Ascending aorta (tissue), 2 donors: ENCODE measurements around the gene CHRM1. TPM values are rescaled to one million over a fixed set of nuclear protein-coding genes. Genes with fewer than 3 reads are reported as not detected.

ENCODE experiments used
- DNase-seq, 2 donors: peaks; one replicate each; pipeline ENCODE4 v3.0.0-alpha.2; 2019; ENCODE audit warnings: low spot score in 2 of 2
- H3K27ac ChIP-seq, 2 donors: fragments of 200-600 bp; sonication (generic); one replicate each; pipeline ENCODE4 v1.5.1; 2016 to 2017; ENCODE audit warnings: mild to moderate bottlenecking in 1 of 2
- H3K27me3 ChIP-seq: fragments of 200-600 bp; sonication (generic); one replicate; pipeline ENCODE4 v1.5.1; 2017
- H3K36me3 ChIP-seq, 2 donors: fragments of 200-600 bp; sonication (generic); one replicate each; pipeline ENCODE4 v1.5.1; 2016
- H3K4me1 ChIP-seq, 2 donors: fragments of 200-600 bp; sonication (generic); one replicate each; pipeline ENCODE4 v1.5.1; 2016 to 2017; ENCODE audit warnings: mild to moderate bottlenecking in 1 of 2
- H3K4me3 ChIP-seq, 2 donors: fragments of 200-600 bp; sonication (generic); one replicate each; pipeline ENCODE4 v1.5.1; 2016 to 2017; ENCODE audit warnings: mild to moderate bottlenecking in 1 of 2
- H3K9me3 ChIP-seq, 2 donors: fragments of 200-600 bp; sonication (generic); one replicate each; pipeline ENCODE4 v1.5.1; 2016
- intact Hi-C: fragments of 100-400 bp; cut with DNase I; formaldehyde crosslinking; loops from one replicate; pipeline ENCODE4 v1.15.1; 2023
- total RNA-seq: library from RNA; depleted of rRNA; stranded (reverse); fragments of >200 nt; gene quantifications from one replicate; pipeline ENCODE4 v1.1.0, GENCODE V29; 2016
- TF ChIP-seq, protein P1 (sequence below), 3 experiments: fragments of 200-600 bp in 2 of 3; fragments of 450-650 bp in 1 of 3; sonication (generic) in 2 of 3; IDR thresholded peaks; one replicate each; pipeline ENCODE4 v1.5.1; 2016 to 2019; ENCODE audit warnings: antibody characterized with exemption in 3 of 3, mild to moderate bottlenecking in 1 of 3, moderate library complexity in 1 of 3

The CHRM1 gene
- total RNA-seq, 1 donor from 2014 or later: not detected

DNA sequence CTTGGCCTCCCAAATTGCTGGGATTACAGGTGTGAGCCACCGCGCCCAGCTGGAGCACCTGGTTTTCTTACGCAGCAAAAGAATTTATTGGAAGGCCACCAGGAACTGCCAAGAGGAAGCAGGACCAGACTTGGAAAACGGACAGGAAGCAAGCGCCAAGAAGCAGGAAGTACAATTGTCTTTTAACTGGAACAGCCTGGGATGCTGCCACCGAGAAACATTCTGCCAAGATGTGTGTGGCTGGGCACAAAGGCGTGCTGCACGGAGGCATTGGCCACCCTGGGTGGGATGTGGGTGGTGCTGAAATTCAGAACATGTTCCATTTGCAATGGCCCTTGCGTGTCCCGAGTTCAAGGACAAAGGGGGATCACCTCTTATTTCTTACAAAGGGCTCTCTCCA, 25.1 kb downstream of the CHRM1 start:
- no peak overlapping the region for H3K4me3 ChIP-seq
- TF ChIP-seq, protein P1, sequence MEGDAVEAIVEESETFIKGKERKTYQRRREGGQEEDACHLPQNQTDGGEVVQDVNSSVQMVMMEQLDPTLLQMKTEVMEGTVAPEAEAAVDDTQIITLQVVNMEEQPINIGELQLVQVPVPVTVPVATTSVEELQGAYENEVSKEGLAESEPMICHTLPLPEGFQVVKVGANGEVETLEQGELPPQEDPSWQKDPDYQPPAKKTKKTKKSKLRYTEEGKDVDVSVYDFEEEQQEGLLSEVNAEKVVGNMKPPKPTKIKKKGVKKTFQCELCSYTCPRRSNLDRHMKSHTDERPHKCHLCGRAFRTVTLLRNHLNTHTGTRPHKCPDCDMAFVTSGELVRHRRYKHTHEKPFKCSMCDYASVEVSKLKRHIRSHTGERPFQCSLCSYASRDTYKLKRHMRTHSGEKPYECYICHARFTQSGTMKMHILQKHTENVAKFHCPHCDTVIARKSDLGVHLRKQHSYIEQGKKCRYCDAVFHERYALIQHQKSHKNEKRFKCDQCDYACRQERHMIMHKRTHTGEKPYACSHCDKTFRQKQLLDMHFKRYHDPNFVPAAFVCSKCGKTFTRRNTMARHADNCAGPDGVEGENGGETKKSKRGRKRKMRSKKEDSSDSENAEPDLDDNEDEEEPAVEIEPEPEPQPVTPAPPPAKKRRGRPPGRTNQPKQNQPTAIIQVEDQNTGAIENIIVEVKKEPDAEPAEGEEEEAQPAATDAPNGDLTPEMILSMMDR (IDR thresholded peaks at IDR 0.05): no peak
- no peaks in the 10 kb centered on the region for H3K36me3 ChIP-seq
- H3K27me3 ChIP-seq: no peaks in the 10 kb centered on the region
- H3K9me3 ChIP-seq: no peaks in the 10 kb centered on the region
- DNase-seq: no peak
- H3K4me1 ChIP-seq: no peaks in the 10 kb centered on the region
- no peak overlapping the region for H3K27ac ChIP-seq
- intact Hi-C loops: no loop called here

DNA sequence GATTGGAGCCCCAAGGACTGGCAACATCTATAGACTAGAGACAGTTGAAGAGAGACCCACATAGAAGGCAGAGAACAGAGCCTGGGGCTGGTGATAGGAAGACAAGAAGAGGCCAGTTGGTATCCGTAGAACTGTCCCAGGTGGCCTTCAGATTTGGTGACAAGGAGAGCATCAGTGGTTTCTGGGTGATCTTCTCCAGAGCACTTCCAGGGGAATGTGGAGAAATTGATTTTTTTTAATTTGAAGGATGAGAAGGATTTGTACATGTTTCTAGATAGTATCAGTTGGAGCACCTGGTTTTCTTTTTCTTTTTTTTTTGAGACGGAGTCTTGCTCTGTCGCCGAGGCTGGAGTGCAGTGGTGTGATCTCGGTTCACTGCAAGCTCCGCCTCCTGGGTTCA, 25.7 kb downstream of the CHRM1 start:
- DNase-seq: no peak
- H3K36me3 ChIP-seq: no peaks in the 10 kb centered on the region
- no peaks in the 10 kb centered on the region for H3K9me3 ChIP-seq
- H3K27ac ChIP-seq: no peak overlapping the region
- H3K4me3 ChIP-seq: no peak overlapping the region
- H3K4me1 ChIP-seq: no peaks in the 10 kb centered on the region
- intact Hi-C loops: no loop called here
- TF ChIP-seq, protein P1 (IDR thresholded peaks at IDR 0.05): no peak
- no peaks in the 10 kb centered on the region for H3K27me3 ChIP-seq

DNA sequence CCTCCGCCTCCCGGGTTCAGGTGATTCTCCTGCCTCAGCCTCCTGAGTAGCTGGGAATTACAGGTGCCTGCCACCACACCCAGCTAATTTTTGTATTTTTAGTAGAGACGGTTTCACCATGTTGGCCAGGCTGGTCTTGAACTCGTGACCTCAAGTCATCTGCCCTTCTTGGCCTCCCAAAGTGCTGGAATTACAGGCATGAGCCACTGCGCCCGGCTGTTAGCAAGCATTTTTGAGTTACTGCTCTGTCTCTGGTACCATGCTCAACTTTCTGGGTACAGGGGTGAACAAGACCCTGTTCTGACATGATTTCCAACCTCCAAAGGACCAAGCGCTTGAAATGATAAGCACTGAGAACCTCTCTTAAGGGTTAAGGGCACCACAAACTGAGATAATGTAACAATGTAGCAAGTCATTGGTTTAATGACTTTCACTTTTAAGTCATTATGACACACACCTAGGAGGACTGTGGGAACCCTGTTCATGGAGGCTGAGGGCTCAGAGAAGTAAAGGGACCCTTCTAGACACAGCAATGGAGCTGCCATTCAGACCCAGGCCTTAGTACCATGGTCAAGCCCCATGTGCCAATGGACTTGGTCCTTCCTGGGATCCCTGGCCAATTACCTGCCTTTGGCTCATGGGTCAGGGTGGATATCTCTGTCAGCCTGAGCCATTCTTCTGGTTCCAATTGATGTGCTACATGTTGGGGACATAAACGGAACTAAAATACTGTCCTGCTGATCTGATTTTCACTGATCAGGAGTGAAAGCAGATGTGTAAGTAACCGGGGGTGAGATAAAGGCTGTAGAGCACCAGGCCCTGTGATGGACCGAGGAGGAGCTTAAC, 28.9 kb downstream of the CHRM1 start:
- peaks cover 17 to 23% of the 10 kb centered on the region in 2 donors for H3K36me3 ChIP-seq
- H3K9me3 ChIP-seq: no peaks in the 10 kb centered on the region
- DNase-seq: no peak
- TF ChIP-seq, protein P1 (IDR thresholded peaks at IDR 0.05): no peak
- H3K27me3 ChIP-seq: no peaks in the 10 kb centered on the region
- H3K4me1 ChIP-seq: no peaks in the 10 kb centered on the region
- H3K4me3 ChIP-seq: no peak overlapping the region
- intact Hi-C loops: no loop called here
- no peak overlapping the region for H3K27ac ChIP-seq

DNA sequence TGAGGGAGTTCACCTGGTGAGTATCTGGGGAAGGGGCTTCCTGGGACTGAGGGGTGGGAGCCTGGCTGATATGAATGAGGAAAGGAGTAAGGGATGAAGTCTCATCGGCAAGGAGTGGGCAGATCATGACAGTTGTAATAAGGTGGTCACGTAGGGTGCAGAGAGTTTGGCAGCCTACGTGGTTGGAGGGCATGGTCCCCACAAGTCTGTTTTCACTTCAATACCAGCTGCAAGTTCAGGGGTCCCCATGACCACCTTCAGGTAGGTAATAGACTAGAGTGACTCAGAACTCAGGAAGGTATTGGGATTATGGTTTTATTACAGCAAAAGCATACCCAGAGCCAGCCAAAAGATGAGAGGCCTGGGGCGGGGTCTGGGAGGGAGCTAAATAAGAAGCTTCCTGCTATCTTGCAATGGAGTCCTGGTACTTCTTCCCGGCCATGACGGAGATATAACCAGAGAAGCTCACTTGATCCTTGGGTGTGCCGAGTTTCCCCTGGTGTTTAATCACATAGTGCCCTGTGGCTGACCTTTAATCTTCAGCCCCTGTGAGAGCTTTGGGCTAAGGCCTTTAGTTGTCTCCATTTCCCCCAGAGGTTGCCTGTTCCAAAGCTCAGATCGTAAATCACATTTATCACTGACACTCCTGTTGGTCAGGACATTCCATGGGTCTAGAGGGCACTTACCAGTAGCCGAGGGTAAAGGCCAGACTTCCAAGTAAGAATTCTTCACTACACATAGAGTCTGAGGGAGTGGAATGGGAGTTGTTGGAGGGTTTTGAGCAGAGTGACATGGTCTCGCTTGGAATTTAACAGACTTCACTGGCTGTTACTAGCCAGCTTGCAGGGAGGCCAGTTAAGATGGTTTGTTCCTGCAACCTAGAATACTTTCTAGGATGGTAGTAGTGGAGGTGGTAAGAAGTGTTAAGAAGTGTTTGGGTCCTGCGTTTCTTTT, 31.4 kb downstream of the CHRM1 start:
- H3K36me3 ChIP-seq: peaks cover 42 to 48% of the 10 kb centered on the region in 2 donors

DNA sequence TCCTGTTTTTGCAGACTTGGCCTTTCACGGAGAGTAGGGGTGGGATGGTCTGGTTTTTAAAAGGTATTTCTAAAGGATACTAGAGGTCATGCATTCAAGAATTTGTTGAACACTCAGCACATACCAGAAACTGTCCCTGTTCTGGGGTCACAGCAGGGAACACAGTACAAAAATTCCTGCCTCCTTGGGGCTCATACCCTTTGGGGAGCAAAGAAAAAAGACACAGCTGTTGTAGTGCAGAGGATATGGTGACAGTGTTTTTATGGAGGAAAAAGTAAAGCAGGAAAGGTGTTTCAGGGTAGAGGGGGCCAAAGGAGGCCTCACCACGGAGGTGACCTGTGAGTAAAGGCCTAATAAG, 32.1 kb downstream of the CHRM1 start:
- no peak for DNase-seq
- H3K4me1 ChIP-seq: peaks cover under 1 to 11% of the 10 kb centered on the region in 2 donors
- H3K27ac ChIP-seq: no peak overlapping the region
- no peak overlapping the region for H3K4me3 ChIP-seq
- peaks cover 49 to 55% of the 10 kb centered on the region in 2 donors for H3K36me3 ChIP-seq
- intact Hi-C loops: loop anchor here (10.0 kb wide), 1 partner anchor 726 kb away; the partner anchor contains the start of gene PLAAT3
- no peaks in the 10 kb centered on the region for H3K9me3 ChIP-seq
- H3K27me3 ChIP-seq: no peaks in the 10 kb centered on the region
- TF ChIP-seq, protein P1 (IDR thresholded peaks at IDR 0.05): no peak

More for the DNA sequence above, 31.4 kb downstream of the CHRM1 start:
- DNase-seq: no peak
- TF ChIP-seq, protein P1 (IDR thresholded peaks at IDR 0.05): no peak
- intact Hi-C loops: loop anchor here (10.0 kb wide), 1 partner anchor 725 kb away; the partner anchor contains the start of gene PLAAT3
- Histone ChIP-seq H3K4me1 (peaks cover 0 to 7% of the 10 kb centered on the region in 2 donors), H3K27me3 (no peaks in the 10 kb centered on the region), H3K27ac (no peak overlapping the region), H3K4me3 (no peak overlapping the region), H3K9me3 (no peaks in the 10 kb centered on the region)
